Panc1 (cell line): ENCODE measurements around the gene MYH13. TPM values are rescaled to one million over a fixed set of nuclear protein-coding genes. Genes with fewer than 3 reads are reported as not detected.

ENCODE experiments used
- ATAC-seq: fragments of 200-7000 bp; cut with Tn5 transposase; 2 replicates; pipeline ENCODE4 v1.9.1; 2020; ENCODE audit warnings: mild to moderate bottlenecking, moderate library complexity
- BruUV-seq: library from RNA; stranded (reverse); fragments of 400-500 nt; replicated peaks from 2 replicates; lab custom pipeline; 2021; lab: Mats Ljungman, UMichigan
- CTCF ChIA-PET: fragments of 300-600 bp; sonication (Branson Sonifier 250); formaldehyde crosslinking; loops from one replicate; lab custom pipeline; 2022; ENCODE audit warnings: antibody characterized with exemption; lab: Charles Lee
- POLR2A ChIA-PET: fragments of 300-600 bp; sonication (Branson Sonifier 250); formaldehyde crosslinking; loops from one replicate; lab custom pipeline; 2022; ENCODE audit warnings: antibody characterized with exemption; lab: Charles Lee
- DNase-seq: peaks from one replicate; pipeline ENCODE4 v3.0.0-alpha.2; 2010; ENCODE audit warnings: low read depth, low spot score
- H3K27ac ChIP-seq: 2 replicates; pipeline ENCODE4 v1.5.1; 2011; ENCODE audit warnings: mild to moderate bottlenecking, low read length, inconsistent platforms
- H3K27me3 ChIP-seq: fragments of 200-500 bp; sonication (Bioruptor generic); 2 replicates; pipeline ENCODE4 v1.6.0; 2014; ENCODE audit warnings: low read length, inconsistent platforms; ENCODE audit not compliant: control insufficient read depth, insufficient read depth
- H3K36me3 ChIP-seq: fragments of 200-500 bp; sonication (Bioruptor generic); 2 replicates; pipeline ENCODE4 v1.5.1; 2014; ENCODE audit warnings: inconsistent platforms, mild to moderate bottlenecking, low read length, moderate library complexity; ENCODE audit not compliant: control insufficient read depth, insufficient read depth
- H3K4me1 ChIP-seq: 2 replicates; pipeline ENCODE4 v1.5.1; 2011; ENCODE audit warnings: inconsistent platforms, mild to moderate bottlenecking, low read length, moderate library complexity; ENCODE audit not compliant: control insufficient read depth, insufficient read depth
- H3K4me3 ChIP-seq, 2 experiments: 2 replicates each; pipeline ENCODE4 v1.5.1; 2011 to 2012; ENCODE audit warnings: low read depth in 2 of 2, low read length in 2 of 2, mild to moderate bottlenecking in 2 of 2, inconsistent platforms in 1 of 2, moderate library complexity in 1 of 2
- H3K9me3 ChIP-seq: fragments of 200-500 bp; sonication (Bioruptor generic); 2 replicates; pipeline ENCODE4 v1.5.1; 2014; ENCODE audit warnings: low read depth, mild to moderate bottlenecking, inconsistent platforms, low read length, moderate library complexity; ENCODE audit not compliant: control insufficient read depth, insufficient read depth
- POLR2AphosphoS5 ChIP-seq: IDR thresholded peaks from 2 replicates; pipeline ENCODE4 v1.6.1; 2012; ENCODE audit warnings: mild to moderate bottlenecking, low read depth, low read length, moderate library complexity
- SIN3A ChIP-seq: IDR thresholded peaks from 2 replicates; pipeline ENCODE4 v1.6.1; 2012; ENCODE audit warnings: low read depth, mild to moderate bottlenecking, low read length, moderate library complexity, borderline replicate concordance; ENCODE audit not compliant: insufficient read depth
- TCF7L2 ChIP-seq: IDR thresholded peaks from 2 replicates; pipeline ENCODE4 v1.6.1; 2011; ENCODE audit warnings: mild to moderate bottlenecking, low read depth, low read length, inconsistent platforms
- in situ Hi-C: cut with HindIII; loops from 2 replicates; pipeline ENCODE4 v1.10.0; 2016; ENCODE audit warnings: low sequenced_read_pairs, low pct_unique_long_range_greater_than_20kb
- intact Hi-C: fragments of 100-400 bp; cut with micrococcal nuclease; formaldehyde crosslinking; loops from one replicate; pipeline ENCODE4 v1.10.0; 2022; ENCODE audit not compliant: unreplicated experiment
- total RNA-seq: library from RNA; stranded (reverse); gene quantifications from one replicate; pipeline ENCODE4 v1.2.1, GENCODE V29; 2021; ENCODE audit not compliant: unreplicated experiment
- TF ChIP-seq, protein P1 (sequence below), 2 experiments: IDR thresholded peaks; 2 replicates each; pipeline ENCODE4 v1.6.1; 2011 to 2012; ENCODE audit warnings: low read depth in 2 of 2, control low read depth in 1 of 2, low read length in 1 of 2, mild to moderate bottlenecking in 1 of 2, moderate library complexity in 1 of 2; ENCODE audit not compliant: insufficient read depth in 1 of 2
- TF ChIP-seq, protein P2 (sequence below): fragments of 450-650 bp; IDR thresholded peaks from 2 replicates; pipeline ENCODE4 v1.5.1; 2017; ENCODE audit warnings: mild to moderate bottlenecking

Gene MYH13
- total RNA-seq, 1 experiment from 2014 or later = not detected

DNA sequence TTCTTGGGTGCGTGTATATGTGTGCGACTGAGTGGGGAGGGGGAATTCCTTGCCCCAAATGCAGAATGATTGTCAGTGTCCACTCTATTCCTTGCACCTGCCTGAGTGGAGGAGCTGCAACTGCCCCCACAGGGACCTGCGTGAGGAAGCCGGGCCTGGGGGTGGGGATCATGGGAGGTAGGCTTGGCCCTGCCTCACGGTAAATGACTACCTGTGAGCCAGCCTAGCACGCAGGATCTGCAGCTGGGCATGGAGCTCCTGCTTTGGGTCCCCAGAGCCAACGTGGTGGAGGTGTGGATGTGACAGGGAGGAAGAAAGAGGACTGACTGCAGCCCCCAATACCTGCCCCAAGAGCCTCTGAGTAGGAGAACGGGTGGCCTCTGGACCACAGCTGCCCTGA lies 97.4 kb downstream of the MYH13 start:
- DNase-seq = no peak
- no TSS peak for BruUV-seq
- TF ChIP-seq, protein P1, sequence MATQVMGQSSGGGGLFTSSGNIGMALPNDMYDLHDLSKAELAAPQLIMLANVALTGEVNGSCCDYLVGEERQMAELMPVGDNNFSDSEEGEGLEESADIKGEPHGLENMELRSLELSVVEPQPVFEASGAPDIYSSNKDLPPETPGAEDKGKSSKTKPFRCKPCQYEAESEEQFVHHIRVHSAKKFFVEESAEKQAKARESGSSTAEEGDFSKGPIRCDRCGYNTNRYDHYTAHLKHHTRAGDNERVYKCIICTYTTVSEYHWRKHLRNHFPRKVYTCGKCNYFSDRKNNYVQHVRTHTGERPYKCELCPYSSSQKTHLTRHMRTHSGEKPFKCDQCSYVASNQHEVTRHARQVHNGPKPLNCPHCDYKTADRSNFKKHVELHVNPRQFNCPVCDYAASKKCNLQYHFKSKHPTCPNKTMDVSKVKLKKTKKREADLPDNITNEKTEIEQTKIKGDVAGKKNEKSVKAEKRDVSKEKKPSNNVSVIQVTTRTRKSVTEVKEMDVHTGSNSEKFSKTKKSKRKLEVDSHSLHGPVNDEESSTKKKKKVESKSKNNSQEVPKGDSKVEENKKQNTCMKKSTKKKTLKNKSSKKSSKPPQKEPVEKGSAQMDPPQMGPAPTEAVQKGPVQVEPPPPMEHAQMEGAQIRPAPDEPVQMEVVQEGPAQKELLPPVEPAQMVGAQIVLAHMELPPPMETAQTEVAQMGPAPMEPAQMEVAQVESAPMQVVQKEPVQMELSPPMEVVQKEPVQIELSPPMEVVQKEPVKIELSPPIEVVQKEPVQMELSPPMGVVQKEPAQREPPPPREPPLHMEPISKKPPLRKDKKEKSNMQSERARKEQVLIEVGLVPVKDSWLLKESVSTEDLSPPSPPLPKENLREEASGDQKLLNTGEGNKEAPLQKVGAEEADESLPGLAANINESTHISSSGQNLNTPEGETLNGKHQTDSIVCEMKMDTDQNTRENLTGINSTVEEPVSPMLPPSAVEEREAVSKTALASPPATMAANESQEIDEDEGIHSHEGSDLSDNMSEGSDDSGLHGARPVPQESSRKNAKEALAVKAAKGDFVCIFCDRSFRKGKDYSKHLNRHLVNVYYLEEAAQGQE (IDR thresholded peaks at IDR 0.05; ENCODE audit: insufficient read depth in 1 of 2, low read depth in 2 of 2, low read length in 1 of 2) = no peak
- TF ChIP-seq SIN3A = no peak
- TF ChIP-seq TCF7L2 = no peak
- TF ChIP-seq, protein P2, sequence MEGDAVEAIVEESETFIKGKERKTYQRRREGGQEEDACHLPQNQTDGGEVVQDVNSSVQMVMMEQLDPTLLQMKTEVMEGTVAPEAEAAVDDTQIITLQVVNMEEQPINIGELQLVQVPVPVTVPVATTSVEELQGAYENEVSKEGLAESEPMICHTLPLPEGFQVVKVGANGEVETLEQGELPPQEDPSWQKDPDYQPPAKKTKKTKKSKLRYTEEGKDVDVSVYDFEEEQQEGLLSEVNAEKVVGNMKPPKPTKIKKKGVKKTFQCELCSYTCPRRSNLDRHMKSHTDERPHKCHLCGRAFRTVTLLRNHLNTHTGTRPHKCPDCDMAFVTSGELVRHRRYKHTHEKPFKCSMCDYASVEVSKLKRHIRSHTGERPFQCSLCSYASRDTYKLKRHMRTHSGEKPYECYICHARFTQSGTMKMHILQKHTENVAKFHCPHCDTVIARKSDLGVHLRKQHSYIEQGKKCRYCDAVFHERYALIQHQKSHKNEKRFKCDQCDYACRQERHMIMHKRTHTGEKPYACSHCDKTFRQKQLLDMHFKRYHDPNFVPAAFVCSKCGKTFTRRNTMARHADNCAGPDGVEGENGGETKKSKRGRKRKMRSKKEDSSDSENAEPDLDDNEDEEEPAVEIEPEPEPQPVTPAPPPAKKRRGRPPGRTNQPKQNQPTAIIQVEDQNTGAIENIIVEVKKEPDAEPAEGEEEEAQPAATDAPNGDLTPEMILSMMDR = no peak
- no peak for TF ChIP-seq POLR2AphosphoS5
- no peaks in the 10 kb centered on the region for H3K36me3 ChIP-seq
- no peaks in the 10 kb centered on the region for H3K9me3 ChIP-seq
- intact Hi-C loops = no loop called here
- no peaks in the 10 kb centered on the region for H3K4me1 ChIP-seq
- CTCF ChIA-PET = no interaction called here
- POLR2A ChIA-PET = no interaction called here
- no peak for ATAC-seq
- no peaks in the 10 kb centered on the region; the same call in 1 of the 2 replicates for H3K27me3 ChIP-seq
- in situ Hi-C loops = no loop called here
- no peak overlapping the region for H3K4me3 ChIP-seq
- H3K27ac ChIP-seq = no peak overlapping the region

DNA sequence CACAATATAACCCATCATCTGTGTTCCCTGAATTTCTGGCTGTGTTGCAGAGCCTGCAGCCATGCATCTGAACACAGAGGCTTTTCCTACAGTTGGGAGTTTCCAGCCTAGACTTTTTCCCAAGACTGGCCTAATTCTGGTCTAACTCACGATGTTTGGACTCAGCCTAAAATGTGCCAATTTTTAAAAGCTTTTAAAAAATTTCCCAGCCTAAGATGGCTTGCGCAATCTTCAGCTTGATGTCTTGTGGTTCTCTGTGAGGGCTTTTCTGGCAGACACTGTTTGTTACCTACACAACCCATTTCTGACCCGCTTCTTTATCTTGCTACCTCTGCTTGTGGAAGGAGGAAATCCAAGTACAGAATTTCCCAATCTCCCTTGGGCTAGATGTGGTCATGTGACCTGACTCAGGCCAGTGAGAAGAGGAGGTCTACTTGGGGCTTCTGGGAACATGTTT lies 101.7 kb downstream of the MYH13 start:
- ATAC-seq (no peak), DNase-seq (no peak)
- ChIA-PET CTCF (no interaction called here), POLR2A (no interaction called here)
- Histone ChIP-seq H3K4me1 (no peaks in the 10 kb centered on the region), H3K27ac (no peak overlapping the region), H3K4me3 (no peak overlapping the region), H3K9me3 (no peaks in the 10 kb centered on the region), H3K27me3 (no peaks in the 10 kb centered on the region; the same call in 1 of the 2 replicates), H3K36me3 (no peaks in the 10 kb centered on the region)
- in situ Hi-C loops (no loop called here), intact Hi-C loops (no loop called here)
- no peak for TF ChIP-seq POLR2AphosphoS5
- TF ChIP-seq, protein P2 = no peak
- TF ChIP-seq, protein P1 (IDR thresholded peaks at IDR 0.05; ENCODE audit: insufficient read depth in 1 of 2, low read depth in 2 of 2, low read length in 1 of 2) = no peak
- TF ChIP-seq SIN3A = no peak
- no peak for TF ChIP-seq TCF7L2
- no TSS peak for BruUV-seq
